HepG2 (cell line): Measurements from ENCODE around the gene XPO5. TPM values are rescaled to one million over a fixed set of nuclear protein-coding genes. Genes with fewer than 3 reads are reported as not detected.
A peak's percentile ranks its signal among the peaks of the same experiment; 100 is the strongest.

Experiments used
- CCDC6 ChIP-seq: sonication (generic); formaldehyde crosslinking; IDR thresholded peaks from 2 replicates; pipeline ENCODE4 v1.8.1; 2022; ENCODE audit warnings: mild to moderate bottlenecking, missing genetic modification reagents, moderate library complexity
- FOXM1 ChIP-seq: sonication (generic); formaldehyde crosslinking; IDR thresholded peaks from 2 replicates; pipeline ENCODE4 v1.5.0; 2020; ENCODE audit warnings: missing genetic modification reagents
- HIC2 ChIP-seq: sonication (generic); formaldehyde crosslinking; IDR thresholded peaks from 2 replicates; pipeline ENCODE4 v1.9.0; 2022; ENCODE audit warnings: low read depth, missing genetic modification reagents
- HNRNPL ChIP-seq: fragments of 200-400 bp; formaldehyde crosslinking; IDR thresholded peaks from 2 replicates; pipeline ENCODE4 v1.6.1; 2017; ENCODE audit warnings: mild to moderate bottlenecking, low read depth, low read length
- MYPOP ChIP-seq: sonication (generic); formaldehyde crosslinking; IDR thresholded peaks from 2 replicates; pipeline ENCODE4 v1.8.1; 2023; ENCODE audit warnings: mild to moderate bottlenecking, moderate library complexity, missing genetic modification reagents
- ZBED4 ChIP-seq: sonication (generic); formaldehyde crosslinking; IDR thresholded peaks from 2 replicates; pipeline ENCODE4 v1.4.0; 2020; ENCODE audit warnings: missing genetic modification reagents, borderline replicate concordance
- ZNF318 ChIP-seq: sonication (generic); formaldehyde crosslinking; IDR thresholded peaks from 2 replicates; pipeline ENCODE4 v1.4.0; 2020; ENCODE audit warnings: mild to moderate bottlenecking, missing genetic modification reagents
- ZNF382 ChIP-seq: sonication (generic); formaldehyde crosslinking; IDR thresholded peaks from 2 replicates; pipeline ENCODE4 v1.5.0; 2020; ENCODE audit warnings: missing genetic modification reagents, mild to moderate bottlenecking, borderline replicate concordance
- ZNF441 ChIP-seq: sonication (generic); formaldehyde crosslinking; IDR thresholded peaks from 2 replicates; pipeline ENCODE4 v1.7.0; 2021; ENCODE audit warnings: missing genetic modification reagents, borderline replicate concordance
- ZNF674 ChIP-seq: sonication (generic); formaldehyde crosslinking; IDR thresholded peaks from 2 replicates; pipeline ENCODE4 v1.5.0; 2020; ENCODE audit warnings: low read depth, mild to moderate bottlenecking, missing genetic modification reagents
- ZNF777 ChIP-seq: sonication (generic); formaldehyde crosslinking; IDR thresholded peaks from 2 replicates; pipeline ENCODE4 v1.4.0; 2020; ENCODE audit warnings: missing genetic modification reagents
- polyA plus RNA-seq, 8 experiments: library from polyadenylated mRNA; depleted of rRNA in 3 of 8; stranded (reverse) in 7 of 8; unstranded in 1 of 8; fragments of >200 nt; fragmentation: Illumina TruSeq in 4 of 8; extraction: Trizol in 4 of 8; gene quantifications; 2 replicates each; pipeline versions ENCODE4 v1.2.1 to v1.2.3, GENCODE V29; 2011 to 2016; ENCODE audit warnings: low read depth in 4 of 8, missing spikeins in 1 of 8, mixed read lengths in 1 of 8; ENCODE audit not compliant: insufficient read depth in 1 of 8
- total RNA-seq, 5 experiments: library from RNA; depleted of rRNA; stranded (reverse); fragments of >200 nt; fragmentation: Illumina TruSeq; extraction: Trizol; gene quantifications; 2 replicates each; pipeline ENCODE4 v1.2.3, GENCODE V29; 2016; ENCODE audit warnings: low read depth in 1 of 5

The XPO5 gene
- total and polyA plus RNA-seq, 2 of the 13 experiments (the other 11 are each of a cell fraction or from before 2014, with no cell fraction given), result 52.2 to 68.0 TPM

GRCh38 chr6:43509984-43510826 lies 65.6 kb downstream of the XPO5 start, which contains the start of gene LRRC73 (continued):
- TF ChIP-seq ZNF318 (CRISPR knock-in tag), result peak; percentile 94
- 0 out of 2 replicates have a peak, but pooled peaks have one; percentile 32 for TF ChIP-seq HNRNPL
- no peak for TF ChIP-seq ZNF382 (CRISPR knock-in tag)
- TF ChIP-seq HIC2, result no peak
- TF ChIP-seq ZNF777 (CRISPR knock-in tag), result peak; percentile 10; the same call in 1 of the 2 replicates
- TF ChIP-seq ZBED4 (CRISPR knock-in tag), result no peak
- TF ChIP-seq CCDC6 (CRISPR knock-in tag), result peak; percentile 51; the same call in 1 of the 2 replicates
- TF ChIP-seq FOXM1 (CRISPR knock-in tag), result no peak
- no peak for TF ChIP-seq MYPOP (CRISPR knock-in tag)
- TF ChIP-seq ZNF674 (CRISPR knock-in tag), result peak; percentile 24; the same call in 1 of the 2 replicates
- TF ChIP-seq ZNF441 (CRISPR knock-in tag), result peak; percentile 83; the same call in 1 of the 2 replicates
